Mesendoderm (in vitro differentiated cells): Measurements from ENCODE around the gene ATXN7L1.
"Not testable (repeated sequence)": the region's sequence is repeated elsewhere in the genome, so short reads cannot be mapped to it uniquely, and the experiment has no call there.

Experiments
- DNase-seq: peaks from one replicate; pipeline ENCODE4 v3.0.0; 2013
- H2AK5ac ChIP-seq: 2 replicates; pipeline ENCODE4 v1.6.1; 2013; ENCODE audit warnings: low read length, inconsistent platforms
- H2BK120ac ChIP-seq: 2 replicates; pipeline ENCODE4 v1.6.1; 2013; ENCODE audit warnings: low read depth, mild to moderate bottlenecking, low read length, moderate library complexity, mixed read lengths
- H2BK15ac ChIP-seq: replicated peaks from 2 replicates; pipeline ENCODE4 v1.6.1; 2013; ENCODE audit warnings: low read depth, mild to moderate bottlenecking, moderate library complexity
- H2BK5ac ChIP-seq: 2 replicates; pipeline ENCODE4 v1.6.1; 2013; ENCODE audit warnings: low read length, inconsistent platforms
- H3K18ac ChIP-seq: 2 replicates; pipeline ENCODE4 v1.6.1; 2013; ENCODE audit warnings: mild to moderate bottlenecking, low read length, mixed read lengths
- H3K23ac ChIP-seq: one replicate; pipeline ENCODE4 v1.6.1; 2013; ENCODE audit warnings: low read length
- H3K27ac ChIP-seq: 2 replicates; pipeline ENCODE4 v1.5.1; 2013; ENCODE audit warnings: low read depth, mild to moderate bottlenecking, inconsistent platforms, low read length, moderate library complexity
- H3K27me3 ChIP-seq: 2 replicates; pipeline ENCODE4 v1.6.1; 2013; ENCODE audit warnings: low read length, control low read depth, mild to moderate bottlenecking, inconsistent platforms; ENCODE audit not compliant: insufficient read depth, poor library complexity
- H3K36me3 ChIP-seq: 2 replicates; pipeline ENCODE4 v1.6.1; 2013; ENCODE audit warnings: low read length, inconsistent platforms; ENCODE audit not compliant: control insufficient read depth, insufficient read depth
- H3K4ac ChIP-seq: one replicate; pipeline ENCODE4 v1.6.1; 2013; ENCODE audit warnings: low read depth, mild to moderate bottlenecking, low read length, moderate library complexity
- H3K4me1 ChIP-seq: 2 replicates; pipeline ENCODE4 v1.6.1; 2013; ENCODE audit warnings: low read depth, low read length, inconsistent platforms; ENCODE audit not compliant: control insufficient read depth
- H3K4me2 ChIP-seq: 2 replicates; pipeline ENCODE4 v1.6.1; 2013; ENCODE audit warnings: low read length
- H3K4me3 ChIP-seq: 2 replicates; pipeline ENCODE4 v1.5.1; 2013; ENCODE audit warnings: mild to moderate bottlenecking, low read length
- H3K56ac ChIP-seq: one replicate; pipeline ENCODE4 v1.6.1; 2013; ENCODE audit warnings: low read length
- H3K79me1 ChIP-seq: 2 replicates; pipeline ENCODE4 v1.6.1; 2013; ENCODE audit warnings: low read length, inconsistent platforms
- H3K79me2 ChIP-seq: 2 replicates; pipeline ENCODE4 v1.6.1; 2013; ENCODE audit warnings: mild to moderate bottlenecking, low read length; ENCODE audit not compliant: control insufficient read depth, insufficient read depth
- H3K9ac ChIP-seq: 2 replicates; pipeline ENCODE4 v1.6.1; 2013; ENCODE audit warnings: low read length, inconsistent platforms
- H4K5ac ChIP-seq: one replicate; pipeline ENCODE4 v1.6.1; 2013; ENCODE audit warnings: low read length
- H4K8ac ChIP-seq: one replicate; pipeline ENCODE4 v1.6.1; 2013; ENCODE audit warnings: low read depth, mild to moderate bottlenecking, control low read depth, low read length, moderate library complexity
- WGBS: extraction: QIAGEN DNeasy Blood & Tissue Kit; methylation state at CpG from one replicate; pipeline ENCODE4 v1.1.7; 2013; ENCODE audit warnings: low lambda C conversion rate, missing lambda C conversion rate; ENCODE audit not compliant: insufficient coverage; ENCODE audit errors: extremely low coverage; 5-methylcytosine and 5-hydroxymethylcytosine counted together

Gene ATXN7L1

DNA sequence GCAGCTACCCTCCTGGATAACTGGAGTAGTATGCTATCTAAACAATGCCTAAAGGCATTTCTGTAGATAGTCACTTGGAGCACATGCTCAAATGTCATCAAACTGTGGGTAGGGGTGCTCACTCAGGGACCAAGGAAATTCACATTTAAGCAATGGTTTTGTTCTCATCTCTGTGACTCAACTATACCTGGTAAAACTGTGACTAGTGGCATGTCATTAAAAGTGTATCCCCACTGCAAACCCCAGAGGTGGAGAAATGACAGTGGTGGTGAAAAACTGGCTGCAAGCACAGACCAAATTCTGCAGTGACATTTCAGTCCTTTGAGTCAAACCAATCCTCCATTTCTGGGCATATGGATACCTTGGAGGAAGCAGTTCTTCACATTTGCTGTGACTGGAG lies 160.9 kb downstream of the ATXN7L1 start:
- no peaks in the 10 kb centered on the region for H3K79me1 ChIP-seq
- H3K36me3 ChIP-seq, result no peaks in the 10 kb centered on the region
- H3K27me3 ChIP-seq, result no peaks in the 10 kb centered on the region
- H2AK5ac ChIP-seq, result no peak overlapping the region
- no peak overlapping the region for H3K27ac ChIP-seq
- H3K79me2 ChIP-seq, result no peaks in the 10 kb centered on the region
- H4K5ac ChIP-seq, result no peak overlapping the region
- no peak overlapping the region for H3K23ac ChIP-seq
- no peak overlapping the region for H3K9ac ChIP-seq
- no peak overlapping the region for H3K56ac ChIP-seq
- peaks cover 10% of the 10 kb centered on the region for H3K4me1 ChIP-seq
- no peak overlapping the region for H3K4me3 ChIP-seq
- no peak overlapping the region for H3K4me2 ChIP-seq
- no peak overlapping the region for H2BK5ac ChIP-seq
- no peak for DNase-seq
- no peak overlapping the region for H3K4ac ChIP-seq
- no peak overlapping the region for H2BK120ac ChIP-seq
- no peak overlapping the region for H4K8ac ChIP-seq
- no peak overlapping the region for H2BK15ac ChIP-seq
- no peak overlapping the region for H3K18ac ChIP-seq

DNA sequence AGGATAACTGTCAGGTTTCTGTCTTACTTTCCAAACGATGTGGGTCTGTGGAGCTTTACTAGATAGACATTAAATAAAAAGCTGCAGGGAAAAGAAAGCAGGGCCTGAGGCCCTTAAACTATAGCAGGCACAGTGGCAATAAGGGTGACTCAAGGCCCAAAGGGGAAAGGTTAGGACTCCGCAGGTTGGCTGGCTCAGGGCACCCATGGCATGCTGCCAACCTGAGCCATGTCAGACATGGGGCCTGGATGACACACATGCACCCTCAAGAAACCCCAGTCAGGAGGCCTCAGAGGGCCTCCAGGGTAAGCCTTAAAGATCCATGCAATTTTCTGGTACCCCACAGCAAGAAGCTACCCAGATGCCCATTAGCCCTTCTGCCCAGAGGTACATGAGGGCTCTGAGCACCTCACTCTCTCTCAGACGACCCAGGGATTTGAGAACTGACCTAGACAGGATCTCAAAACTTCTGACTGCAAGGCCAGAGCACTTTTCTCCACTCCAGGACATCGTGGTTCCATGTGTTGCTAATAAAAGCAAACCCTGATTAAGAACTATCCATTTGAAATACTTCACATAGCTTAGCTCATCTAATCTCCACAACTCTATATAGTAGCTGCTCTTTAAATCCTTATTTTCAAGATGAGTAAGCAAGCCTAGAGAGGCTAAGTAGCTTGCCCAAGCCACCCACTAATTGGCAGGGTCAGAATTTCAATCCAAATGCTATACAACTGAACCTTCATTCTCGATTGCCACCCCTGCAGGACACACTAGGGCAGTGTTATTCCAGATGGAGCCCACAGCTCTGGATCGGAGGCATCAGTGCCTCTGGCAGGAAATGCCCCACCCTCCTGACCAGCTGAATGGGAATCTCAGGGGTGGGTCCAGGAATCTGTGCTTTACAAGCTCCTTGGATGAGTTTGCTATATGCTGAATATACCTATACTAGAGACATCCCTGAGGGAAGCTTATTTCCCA lies 162.6 kb downstream of the ATXN7L1 start:
- H3K56ac ChIP-seq, result no peak overlapping the region
- no peak overlapping the region for H3K27ac ChIP-seq
- no peaks in the 10 kb centered on the region for H3K27me3 ChIP-seq
- H2AK5ac ChIP-seq, result no peak overlapping the region
- H2BK120ac ChIP-seq, result no peak overlapping the region
- no peak for DNase-seq
- H4K8ac ChIP-seq, result no peak overlapping the region
- H3K79me1 ChIP-seq, result no peaks in the 10 kb centered on the region
- no peak overlapping the region for H3K23ac ChIP-seq
- no peak overlapping the region for H3K4ac ChIP-seq
- no peaks in the 10 kb centered on the region for H3K79me2 ChIP-seq
- no peaks in the 10 kb centered on the region for H3K36me3 ChIP-seq
- H3K18ac ChIP-seq, result no peak overlapping the region
- H3K9ac ChIP-seq, result no peak overlapping the region
- no peak overlapping the region for H2BK15ac ChIP-seq
- no CpG with 5 or more reads among the region's 6 CpGs for WGBS
- H4K5ac ChIP-seq, result no peak overlapping the region
- no peak overlapping the region for H3K4me3 ChIP-seq
- H3K4me1 ChIP-seq, result peaks cover 4% of the 10 kb centered on the region
- no peak overlapping the region for H2BK5ac ChIP-seq
- no peak overlapping the region for H3K4me2 ChIP-seq

DNA sequence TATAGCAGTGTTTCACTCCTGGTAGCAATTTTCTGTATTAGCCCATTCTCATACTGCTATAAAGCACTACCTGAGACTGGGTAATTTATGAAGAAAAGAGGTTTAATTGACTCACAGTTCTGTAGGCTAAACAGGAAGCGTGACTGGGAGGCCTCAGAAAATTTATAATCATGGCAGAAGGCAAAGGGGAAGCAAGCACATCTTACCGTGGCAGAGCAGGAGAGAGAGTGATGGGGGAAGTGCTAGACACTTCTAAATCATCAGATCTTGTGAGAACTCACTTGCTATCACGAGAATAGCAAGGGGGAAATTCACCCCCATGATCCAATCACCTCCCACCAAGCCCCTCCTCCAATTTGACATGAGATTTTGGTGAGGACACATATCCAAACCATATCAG lies 163.5 kb downstream of the ATXN7L1 start:
- no CpG with 5 or more reads among the region's 3 CpGs for WGBS
- H3K36me3 ChIP-seq, result no peaks in the 10 kb centered on the region
- no peak overlapping the region for H2BK5ac ChIP-seq
- no peak overlapping the region for H4K8ac ChIP-seq
- H2BK120ac ChIP-seq, result no peak overlapping the region
- H3K4me3 ChIP-seq, result no peak overlapping the region
- no peak overlapping the region for H2AK5ac ChIP-seq
- H3K23ac ChIP-seq, result no peak overlapping the region
- no peaks in the 10 kb centered on the region for H3K79me2 ChIP-seq
- no peak overlapping the region for H3K9ac ChIP-seq
- H3K79me1 ChIP-seq, result no peaks in the 10 kb centered on the region
- no peak overlapping the region for H2BK15ac ChIP-seq
- H3K18ac ChIP-seq, result no peak overlapping the region
- H4K5ac ChIP-seq, result no peak overlapping the region
- H3K56ac ChIP-seq, result no peak overlapping the region
- DNase-seq, result no peak
- peaks cover 2% of the 10 kb centered on the region for H3K4me1 ChIP-seq
- no peak overlapping the region for H3K4me2 ChIP-seq
- H3K27ac ChIP-seq, result no peak overlapping the region
- H3K4ac ChIP-seq, result no peak overlapping the region
- H3K27me3 ChIP-seq, result no peaks in the 10 kb centered on the region

DNA sequence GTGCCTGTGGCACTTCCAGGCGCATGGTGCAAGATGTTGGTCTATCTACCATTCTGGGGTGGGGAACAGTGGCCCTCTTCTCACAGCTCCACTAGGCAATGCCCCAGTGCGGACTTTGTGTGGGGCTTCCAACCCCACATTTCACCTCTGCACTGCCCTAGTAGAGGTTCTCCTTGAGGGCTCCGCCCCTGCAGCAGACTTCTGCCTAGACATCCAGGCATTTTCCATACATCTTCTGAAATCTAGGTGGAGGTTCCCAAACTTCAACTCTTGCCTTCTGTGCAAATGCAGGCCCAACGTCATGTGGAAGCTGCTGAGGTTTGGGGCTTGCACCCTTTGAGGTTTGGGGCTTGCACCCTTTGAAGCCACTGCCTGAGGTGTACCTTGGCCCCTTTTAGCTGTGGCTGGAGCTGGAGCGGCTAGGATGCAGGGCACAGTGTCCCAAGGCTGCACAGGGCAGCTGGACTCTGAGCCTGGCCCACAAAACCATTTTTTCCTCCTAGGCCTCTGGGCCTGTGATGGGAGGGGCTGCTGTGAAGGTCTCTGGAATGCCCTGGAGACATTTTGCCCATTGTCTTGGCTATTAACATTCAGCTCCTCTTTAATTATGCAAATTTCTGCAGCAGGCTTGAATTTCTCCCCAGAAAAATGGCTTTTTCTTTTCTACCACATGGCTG lies 164.5 kb downstream of the ATXN7L1 start:
- Histone ChIP-seq H3K27ac (no peak overlapping the region), H3K4me1 (peaks cover 10% of the 10 kb centered on the region), H3K9ac (no peak overlapping the region), H3K56ac (no peak overlapping the region), H3K79me1 (no peaks in the 10 kb centered on the region), H3K27me3 (no peaks in the 10 kb centered on the region), H2BK120ac (no peak overlapping the region), H3K36me3 (no peaks in the 10 kb centered on the region), H2AK5ac (no peak overlapping the region), H3K4me2 (no peak overlapping the region), H4K8ac (no peak overlapping the region), H2BK5ac (no peak overlapping the region), H3K4ac (no peak overlapping the region), H2BK15ac (no peak overlapping the region), H3K23ac (no peak overlapping the region), H4K5ac (no peak overlapping the region), H3K79me2 (no peaks in the 10 kb centered on the region), H3K18ac (no peak overlapping the region), H3K4me3 (peak overlapping the region; percentile 31)
- no peak for DNase-seq
- no CpG with 5 or more reads among the region's 5 CpGs for WGBS

DNA sequence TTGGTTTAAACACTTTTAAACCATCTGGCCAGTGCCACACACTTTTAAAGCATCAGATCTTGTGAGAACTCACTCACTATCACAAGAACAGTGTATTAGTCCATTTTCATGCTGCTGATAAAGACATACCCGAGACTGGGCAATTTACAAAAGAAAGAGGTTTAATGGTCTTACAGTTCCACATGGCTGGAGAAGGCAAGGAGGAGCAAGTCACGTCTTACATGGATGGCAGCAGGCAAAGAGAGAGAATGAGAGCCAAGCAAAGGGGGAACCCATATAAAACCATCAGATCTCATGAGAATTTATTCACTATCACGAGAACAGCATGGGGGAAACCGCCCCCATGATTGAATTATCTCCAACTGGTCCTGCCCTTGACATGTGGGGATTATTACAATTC lies 165.7 kb downstream of the ATXN7L1 start:
- not testable (repeated sequence) for H3K36me3 ChIP-seq, H3K56ac ChIP-seq, H3K18ac ChIP-seq, H3K9ac ChIP-seq, H3K4ac ChIP-seq, H3K79me2 ChIP-seq, H2BK15ac ChIP-seq, H2AK5ac ChIP-seq, DNase-seq, H4K8ac ChIP-seq, H2BK5ac ChIP-seq, H3K27ac ChIP-seq, H2BK120ac ChIP-seq, H3K27me3 ChIP-seq, H3K79me1 ChIP-seq, H4K5ac ChIP-seq, H3K23ac ChIP-seq, H3K4me3 ChIP-seq, H3K4me2 ChIP-seq
- peaks cover 10% of the 10 kb centered on the region for H3K4me1 ChIP-seq
- no CpG with 5 or more reads among the region's 4 CpGs for WGBS
